ENCODE data around the gene R3HDM4.

The R3HDM4 gene

DNA sequence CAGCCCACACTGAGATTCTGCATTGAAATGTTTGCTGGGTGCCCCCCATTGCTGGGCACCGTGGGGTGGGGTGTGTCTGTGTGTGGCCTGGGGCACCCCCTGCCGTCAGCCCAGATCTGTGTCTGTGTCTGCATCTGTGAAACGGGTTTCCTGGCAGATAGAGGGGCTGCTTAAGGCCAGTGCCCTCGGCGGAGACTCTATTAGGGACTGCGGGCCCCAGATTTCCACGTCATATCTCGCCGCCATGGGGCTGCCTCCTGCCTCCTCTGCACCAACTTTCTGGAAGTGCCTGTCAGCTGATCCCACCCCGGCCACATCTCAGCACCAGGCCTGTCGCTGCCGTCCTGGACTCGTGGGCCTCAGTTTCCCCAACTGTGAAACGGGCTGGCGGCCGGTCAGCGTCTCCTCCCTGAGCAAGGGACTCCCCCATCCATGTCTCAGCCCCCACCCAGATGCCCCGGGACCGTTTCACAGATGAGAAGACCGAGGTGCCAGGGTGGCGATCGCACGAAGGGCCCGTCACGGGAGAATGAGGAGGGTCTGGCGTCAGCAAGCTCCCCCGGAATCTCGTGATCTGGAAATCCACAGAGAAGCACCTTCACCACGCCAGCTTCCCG lies 34.2 kb upstream of the R3HDM4 start:
- DNase-seq, result no peak

DNA sequence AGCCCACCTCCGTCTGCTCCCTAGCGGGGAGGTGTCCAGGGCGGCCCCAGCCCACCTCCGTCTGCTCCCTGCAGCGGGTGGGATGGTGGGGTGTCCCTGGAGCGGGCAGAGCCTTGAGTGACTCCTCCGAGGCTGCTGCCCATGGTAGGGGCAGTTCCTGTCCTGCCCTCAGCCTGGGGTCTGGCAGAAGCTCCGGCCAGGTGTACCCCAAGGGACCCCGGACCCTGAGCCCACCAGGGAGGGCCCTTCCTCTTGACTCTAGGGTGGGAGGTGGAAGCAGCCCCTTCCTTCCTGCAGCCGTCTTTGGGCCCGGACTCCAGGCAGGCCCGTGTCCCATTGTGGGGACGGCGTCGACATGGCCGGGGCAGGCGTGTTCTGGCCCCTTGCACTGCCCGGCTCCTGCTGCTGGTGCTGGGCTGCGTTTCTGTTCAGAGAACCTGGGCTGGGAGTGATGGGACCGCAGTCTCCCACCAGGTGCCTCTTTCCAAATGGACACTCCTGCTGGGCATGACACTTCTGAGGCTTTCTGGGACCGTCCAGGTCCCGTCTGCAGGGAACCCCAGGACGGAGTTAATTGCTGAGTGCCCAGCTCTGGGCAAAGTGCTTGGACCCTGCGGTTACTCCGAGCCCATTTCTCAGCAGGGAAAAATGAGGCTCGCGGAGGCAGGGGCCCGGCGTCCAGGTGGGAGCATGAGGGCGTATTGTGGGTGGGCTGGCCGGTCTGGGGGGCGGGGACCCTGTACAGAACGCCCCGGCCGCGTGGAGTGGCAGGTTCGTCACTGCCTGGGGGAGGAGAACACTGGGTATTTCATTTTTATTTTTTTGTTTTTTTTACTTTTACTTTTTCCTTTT lies 32.6 kb upstream of the R3HDM4 start:
- no peak for DNase-seq

DNA sequence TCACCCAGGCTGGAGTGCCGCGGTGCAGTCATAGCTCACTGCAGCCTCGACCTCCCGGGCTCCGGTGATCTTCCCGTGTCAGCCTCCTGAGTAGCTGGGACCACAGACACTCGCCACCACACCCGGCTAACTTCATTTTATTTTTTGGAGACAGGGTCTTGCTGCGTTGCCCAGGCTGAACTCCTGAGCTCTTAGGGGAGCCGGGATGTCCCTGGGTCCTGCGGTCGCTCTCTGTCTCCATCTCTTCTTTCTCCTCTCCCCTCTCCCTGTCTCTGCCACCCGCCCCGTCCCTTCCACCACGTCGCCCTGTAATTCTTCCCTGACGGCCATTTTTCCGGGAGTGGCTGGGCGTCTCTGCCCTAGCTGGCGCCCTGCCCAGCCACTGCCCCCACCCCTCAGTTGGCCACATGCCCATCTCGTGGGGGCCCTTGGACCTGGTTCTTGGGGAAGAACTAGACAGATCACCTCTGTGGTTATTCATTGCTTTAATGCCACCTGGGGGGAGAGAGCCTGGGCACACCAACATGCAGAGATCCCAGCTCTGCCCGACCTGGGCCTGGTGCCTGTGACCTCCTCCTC lies 31.7 kb upstream of the R3HDM4 start:
- DNase-seq, result no peak

DNA sequence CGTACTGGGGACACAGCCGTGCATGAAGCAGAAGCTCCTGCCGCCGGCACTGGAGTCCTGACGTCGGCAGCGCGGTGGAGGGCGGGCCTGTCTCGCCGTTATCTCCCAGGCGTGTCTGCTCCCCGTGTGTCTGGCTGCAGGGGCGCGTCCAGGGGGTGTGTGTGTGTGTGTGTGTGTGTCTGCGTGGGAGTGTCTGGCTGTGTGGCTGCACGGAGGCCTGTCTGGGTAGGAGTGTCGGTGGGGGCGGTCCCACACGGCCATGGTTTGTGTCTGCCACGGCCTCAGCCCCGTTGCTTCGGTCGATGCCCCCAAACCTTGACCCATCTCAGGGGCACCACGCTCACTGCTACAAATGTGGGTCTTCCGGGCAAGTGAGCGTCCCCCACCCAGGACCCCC lies 31.1 kb upstream of the R3HDM4 start:
- no peak for DNase-seq

DNA sequence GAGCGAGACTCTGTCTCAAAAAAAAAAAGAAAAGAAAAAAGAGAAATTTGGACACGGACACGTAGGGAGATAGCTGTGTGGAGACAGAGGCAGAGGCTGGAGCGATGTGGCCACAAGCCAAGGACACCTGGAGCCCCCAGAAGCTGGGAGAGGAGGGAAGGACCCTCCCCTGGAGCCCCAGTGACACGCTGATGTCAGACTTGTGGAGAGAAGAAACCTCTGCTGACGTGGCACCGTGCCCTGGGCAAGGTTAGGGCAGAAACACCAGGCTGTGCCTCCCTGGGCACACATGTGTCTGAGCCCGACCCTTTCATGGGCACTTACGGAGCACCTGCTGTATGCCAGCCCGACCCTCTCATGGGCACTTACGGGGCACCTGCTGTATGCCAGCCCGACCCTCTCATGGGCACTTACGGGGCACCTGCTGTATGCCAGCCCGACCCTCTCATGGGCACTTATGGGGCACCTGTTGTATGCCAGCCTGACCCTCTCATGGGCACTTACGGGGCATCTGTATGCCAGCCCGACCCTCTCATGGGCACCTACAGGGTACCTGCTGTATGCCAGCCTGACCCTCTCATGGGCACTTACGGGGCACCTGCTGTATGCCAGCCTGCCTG lies 30.6 kb upstream of the R3HDM4 start:
- DNase-seq, result no peak

DNA sequence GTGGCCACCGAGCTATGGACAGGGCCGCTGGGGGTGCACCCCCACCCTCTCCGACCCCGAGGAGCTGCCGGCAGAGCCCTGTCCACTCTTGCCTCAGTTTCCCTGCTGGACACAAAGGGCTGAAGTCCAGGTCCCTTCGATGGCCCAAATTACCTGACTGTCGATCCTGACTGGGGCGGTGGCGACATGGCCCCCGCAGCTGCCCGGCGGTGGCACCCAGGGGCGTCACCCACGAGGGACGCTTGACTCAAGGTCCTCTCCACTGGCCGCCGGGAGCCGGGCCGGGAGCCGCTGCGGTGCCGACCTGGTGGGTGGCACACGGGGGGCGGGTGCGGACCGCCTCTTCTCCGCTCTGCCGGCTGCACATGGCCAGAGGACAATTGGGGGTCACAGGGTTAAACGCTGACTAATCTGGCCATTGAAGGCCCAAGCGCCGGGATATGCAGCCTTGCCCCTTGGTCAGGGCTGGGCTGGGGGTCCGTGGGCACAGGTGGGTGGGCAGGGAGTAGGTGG lies 29.2 kb upstream of the R3HDM4 start:
- DNase-seq, result no peak

DNA sequence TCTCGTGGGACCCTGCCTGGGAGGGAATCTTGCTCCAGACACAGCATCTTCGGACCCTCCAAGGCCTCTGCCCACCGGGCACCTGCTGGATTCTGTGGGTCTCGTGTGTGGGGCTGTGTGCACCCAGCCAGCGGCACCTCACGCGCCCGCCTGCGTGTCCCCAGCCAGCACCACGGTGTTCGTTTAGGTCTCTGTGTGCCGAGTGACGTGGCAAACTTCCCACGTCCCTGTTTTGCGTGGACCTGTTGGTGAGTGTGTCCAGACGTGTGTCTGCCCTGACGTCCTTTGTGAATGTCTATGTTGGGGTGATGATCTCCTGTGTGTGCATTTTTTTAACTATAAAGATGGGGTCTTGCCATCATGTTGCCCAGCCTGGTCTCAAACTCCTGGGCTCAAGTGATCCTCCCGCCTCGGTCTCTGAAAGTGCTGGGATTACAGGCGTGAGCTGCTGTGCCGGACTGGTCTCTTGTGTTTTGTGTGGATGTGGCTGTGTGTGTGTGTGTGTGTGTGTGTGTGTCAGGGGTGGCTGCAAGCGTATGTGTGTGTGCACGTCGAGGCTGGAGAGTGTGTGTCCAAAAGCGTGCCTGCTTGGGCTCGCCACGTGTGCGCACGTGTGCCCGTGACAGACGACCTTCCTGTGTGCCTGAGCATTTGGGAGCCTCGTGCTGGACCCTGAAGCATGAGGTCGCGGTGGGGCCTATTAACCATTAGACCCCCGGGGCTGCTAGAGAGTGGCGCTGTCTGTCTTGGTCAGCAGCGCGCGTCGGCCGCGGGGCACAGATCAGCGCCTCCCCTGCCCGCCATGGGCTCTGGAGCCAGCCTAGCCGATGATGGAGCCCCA lies 28.5 kb upstream of the R3HDM4 start:
- no peak for DNase-seq

DNA sequence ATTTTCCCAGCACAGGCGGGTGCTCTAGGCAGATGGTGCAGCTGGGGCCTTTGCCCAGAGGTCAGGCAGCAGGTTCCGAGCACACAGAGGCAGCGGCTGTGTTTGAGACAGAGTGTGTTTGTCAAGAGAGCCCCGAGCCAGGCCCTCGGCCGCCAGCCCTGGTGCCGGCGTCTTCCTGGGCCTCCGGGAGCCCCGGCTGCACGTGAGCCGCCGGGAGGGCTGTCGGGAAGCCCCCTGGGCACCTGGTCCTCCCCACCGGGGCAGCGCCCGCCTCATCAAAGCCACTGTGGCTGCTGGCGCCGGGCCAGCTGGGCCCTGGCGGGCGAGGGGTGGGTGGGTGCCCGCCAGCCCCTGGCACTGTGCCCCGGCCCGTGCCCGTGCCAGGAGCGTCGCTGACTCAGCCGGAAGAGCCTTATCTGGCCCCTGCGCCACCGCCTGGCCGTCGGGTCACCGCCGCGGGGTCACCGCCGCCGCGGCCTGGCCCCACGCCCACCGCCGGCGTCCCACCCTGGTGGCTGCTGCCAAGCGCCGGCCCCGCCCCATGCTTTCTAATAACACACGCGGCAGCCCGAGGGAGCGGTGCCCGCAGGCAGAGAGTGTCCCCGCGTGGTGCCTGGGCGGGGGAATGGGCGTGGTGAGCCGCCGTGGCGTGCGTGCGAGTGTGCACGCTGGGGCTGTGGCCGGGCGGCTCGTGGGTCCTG lies 27.7 kb upstream of the R3HDM4 start:
- peak; percentile 45 to 75 for DNase-seq

DNA sequence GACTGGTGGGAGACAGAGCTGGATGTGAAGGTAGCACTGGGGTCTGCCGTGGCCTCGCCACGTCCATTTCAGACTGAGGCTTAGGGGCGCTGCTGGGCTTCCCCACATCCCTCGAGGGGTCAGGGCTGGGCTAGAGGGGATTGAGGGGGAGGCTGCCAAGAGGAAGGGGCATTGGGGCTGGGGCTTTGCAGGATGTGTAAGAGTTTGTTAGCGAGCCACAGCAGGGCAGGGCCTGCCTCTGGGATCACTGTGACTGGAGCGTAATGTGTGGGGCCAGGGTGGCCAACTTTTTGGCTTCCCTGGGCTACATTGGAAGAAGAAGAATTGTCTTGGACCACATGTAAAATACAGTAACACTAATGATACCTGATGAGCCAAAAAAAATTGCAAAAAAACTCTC lies 26.9 kb upstream of the R3HDM4 start:
- no peak for DNase-seq

DNA sequence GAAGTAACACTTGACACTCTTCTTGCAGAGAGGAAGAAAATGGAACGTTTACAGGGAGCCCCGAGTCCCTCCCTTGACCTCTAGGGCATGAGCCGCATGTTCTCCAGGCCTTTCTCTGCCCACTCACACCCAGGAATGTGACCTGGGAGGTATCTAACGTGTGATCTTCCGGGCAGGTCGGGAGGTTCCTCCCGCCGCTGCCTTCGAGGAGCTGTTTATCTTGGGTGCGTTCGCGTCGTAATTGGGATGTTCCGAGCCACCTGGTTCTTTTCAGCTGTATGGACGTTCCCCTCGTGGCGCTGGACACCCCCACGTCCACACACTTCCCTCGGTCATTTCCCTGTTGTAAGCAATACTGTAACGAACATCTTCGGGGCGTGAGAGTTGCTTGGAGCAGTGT lies 26.4 kb upstream of the R3HDM4 start:
- DNase-seq, result no peak

DNA sequence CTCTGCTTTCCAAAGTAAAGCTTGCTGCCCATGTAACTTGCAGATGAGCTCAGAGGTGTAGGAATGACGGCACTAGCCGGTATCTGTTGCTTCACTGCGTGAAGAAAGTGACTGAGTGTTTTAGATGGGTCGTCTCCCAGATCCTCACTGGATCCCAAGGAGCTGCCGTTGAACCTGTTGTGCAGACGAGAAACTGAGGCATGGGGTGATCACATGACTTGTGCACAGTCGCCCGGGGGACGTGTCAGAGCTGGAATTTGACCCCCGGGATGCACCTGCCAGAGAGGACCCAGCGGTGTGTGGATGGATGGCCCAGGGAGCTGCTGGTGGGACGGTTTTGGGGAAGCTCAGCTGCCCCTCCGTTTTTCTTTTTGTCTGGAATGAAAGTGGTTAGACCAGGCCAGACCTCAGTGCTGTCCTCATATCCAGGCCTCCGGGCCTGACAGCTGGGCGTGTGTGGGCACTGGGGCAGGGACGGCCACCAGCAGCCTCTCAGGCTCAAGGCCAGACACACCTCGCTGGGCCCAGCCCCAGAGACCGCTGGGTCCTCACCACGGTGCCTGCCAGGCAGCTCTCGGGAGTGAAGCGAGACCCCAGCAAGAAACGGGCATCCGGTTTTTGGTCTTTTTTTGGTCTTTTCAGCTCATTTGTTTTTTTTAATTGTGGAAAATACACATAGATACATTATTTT lies 25.4 kb upstream of the R3HDM4 start:
- no peak for DNase-seq

DNA sequence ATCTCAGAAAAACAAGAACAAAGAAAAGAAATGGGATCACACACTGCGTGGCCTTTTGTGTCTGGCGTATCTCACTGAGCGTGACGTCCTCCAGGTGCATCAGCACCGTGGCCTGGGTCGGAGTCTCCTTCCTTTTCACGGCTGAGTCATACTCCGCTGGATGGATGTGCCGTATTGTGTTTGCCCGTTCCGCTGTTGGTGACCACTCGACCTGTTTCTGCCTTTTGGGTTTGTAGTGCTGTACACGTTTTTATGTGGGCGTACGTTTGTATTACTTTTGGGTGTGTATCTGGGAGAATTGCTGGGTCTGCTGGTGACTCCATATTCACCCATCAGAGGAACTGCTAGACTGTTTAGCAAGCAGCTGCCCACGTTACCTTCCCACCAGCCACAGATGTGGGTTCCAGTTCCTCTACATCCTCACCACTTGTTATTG lies 24.3 kb upstream of the R3HDM4 start:
- no peak for DNase-seq

DNA sequence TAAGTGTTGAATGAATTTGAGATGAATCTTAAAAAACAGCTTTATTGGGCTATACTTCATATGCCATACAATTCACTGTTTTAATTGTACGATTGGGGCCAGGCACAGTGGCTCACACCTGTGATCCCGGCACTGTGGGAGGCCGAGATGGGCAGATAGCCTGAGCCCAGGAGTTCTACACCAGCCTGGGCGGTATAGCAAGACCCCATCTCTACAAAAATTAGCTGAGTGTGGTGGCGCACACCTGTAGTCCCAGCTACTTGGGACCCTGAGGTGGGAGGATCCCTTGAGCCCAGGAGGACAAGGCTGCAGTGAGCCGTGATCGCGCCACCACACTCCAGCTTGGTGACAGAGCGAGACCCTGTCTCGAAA lies 23.1 kb upstream of the R3HDM4 start:
- no peak for DNase-seq

DNA sequence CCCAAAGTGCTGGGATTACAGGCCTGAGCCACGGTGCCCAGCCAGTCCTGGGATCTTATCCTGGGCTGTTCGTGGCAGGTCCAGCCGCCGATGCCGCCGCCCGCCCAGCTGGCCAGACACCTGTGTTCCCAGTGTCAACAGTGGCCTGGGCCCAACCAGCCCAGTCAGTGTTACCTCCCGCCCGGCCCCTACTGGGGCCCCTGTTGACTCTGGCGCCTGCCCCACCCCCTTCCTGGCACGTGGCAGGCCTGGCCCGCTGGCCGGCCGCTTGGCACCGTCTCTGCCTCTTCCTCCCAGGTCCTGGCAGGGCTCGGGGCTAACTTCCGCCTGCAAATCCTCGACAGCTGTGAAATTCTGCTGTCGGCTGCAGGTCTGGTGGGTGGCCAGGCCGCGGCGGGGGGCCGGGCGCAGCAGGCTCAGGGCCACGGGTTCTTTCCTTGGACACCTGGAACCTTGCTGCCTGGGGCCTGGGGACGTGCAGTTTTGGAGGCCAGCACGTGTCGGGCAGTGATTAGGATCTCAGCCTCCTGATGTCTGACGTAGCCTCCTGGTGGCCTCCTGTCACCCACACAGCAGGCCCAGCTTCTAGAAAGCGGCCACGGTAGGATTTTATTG lies 22.0 kb upstream of the R3HDM4 start:
- no peak for DNase-seq

DNA sequence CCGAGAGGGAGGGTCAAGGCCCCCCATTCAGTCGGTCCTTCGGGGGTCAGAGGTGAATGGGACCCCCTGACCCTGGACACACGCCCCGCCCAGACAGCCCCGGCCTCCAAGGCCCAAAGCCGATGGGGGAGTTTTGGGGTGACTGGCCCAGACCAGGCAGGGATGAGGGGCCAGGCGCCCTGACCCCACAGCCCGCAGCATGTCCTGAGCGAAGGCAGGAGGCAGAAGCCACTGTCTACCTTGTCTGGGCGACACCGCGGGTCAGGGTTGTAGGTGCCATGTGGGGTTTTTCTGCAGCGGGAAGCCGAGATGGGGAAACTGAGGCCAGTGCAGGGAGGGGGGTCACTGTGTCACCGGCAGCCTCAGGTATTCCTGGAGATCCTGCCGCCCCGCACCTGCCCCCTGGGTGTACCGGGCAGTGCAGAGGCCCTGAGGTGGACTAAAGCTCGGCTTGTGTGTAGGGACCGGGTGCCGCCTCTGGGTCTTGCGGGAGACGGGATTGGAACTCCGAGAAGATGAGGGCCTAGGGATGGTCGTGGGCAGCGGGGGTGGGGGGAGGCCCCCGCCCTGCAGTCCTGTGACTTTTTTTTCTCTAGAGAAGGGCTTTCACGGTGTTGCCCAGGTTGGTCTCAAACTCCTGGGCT lies 21.3 kb upstream of the R3HDM4 start:
- DNase-seq, result no peak

DNA sequence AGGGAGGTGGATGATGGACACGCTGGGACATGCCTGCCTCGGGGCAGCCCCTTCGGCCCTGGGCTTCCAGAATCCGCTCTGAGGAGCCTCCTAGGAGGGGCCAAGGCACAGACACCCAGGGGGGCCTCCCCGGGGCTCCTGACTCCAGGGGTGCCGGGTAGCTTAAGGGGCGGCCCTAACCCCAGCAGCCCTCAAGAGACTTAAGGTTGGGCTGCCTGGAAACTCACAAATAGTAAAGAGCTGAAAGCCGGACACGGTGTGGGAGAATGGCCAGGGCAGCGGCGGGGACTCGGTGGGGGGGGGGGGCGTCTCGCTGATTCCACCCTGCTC lies 20.5 kb upstream of the R3HDM4 start:
- DNase-seq, result no peak

DNA sequence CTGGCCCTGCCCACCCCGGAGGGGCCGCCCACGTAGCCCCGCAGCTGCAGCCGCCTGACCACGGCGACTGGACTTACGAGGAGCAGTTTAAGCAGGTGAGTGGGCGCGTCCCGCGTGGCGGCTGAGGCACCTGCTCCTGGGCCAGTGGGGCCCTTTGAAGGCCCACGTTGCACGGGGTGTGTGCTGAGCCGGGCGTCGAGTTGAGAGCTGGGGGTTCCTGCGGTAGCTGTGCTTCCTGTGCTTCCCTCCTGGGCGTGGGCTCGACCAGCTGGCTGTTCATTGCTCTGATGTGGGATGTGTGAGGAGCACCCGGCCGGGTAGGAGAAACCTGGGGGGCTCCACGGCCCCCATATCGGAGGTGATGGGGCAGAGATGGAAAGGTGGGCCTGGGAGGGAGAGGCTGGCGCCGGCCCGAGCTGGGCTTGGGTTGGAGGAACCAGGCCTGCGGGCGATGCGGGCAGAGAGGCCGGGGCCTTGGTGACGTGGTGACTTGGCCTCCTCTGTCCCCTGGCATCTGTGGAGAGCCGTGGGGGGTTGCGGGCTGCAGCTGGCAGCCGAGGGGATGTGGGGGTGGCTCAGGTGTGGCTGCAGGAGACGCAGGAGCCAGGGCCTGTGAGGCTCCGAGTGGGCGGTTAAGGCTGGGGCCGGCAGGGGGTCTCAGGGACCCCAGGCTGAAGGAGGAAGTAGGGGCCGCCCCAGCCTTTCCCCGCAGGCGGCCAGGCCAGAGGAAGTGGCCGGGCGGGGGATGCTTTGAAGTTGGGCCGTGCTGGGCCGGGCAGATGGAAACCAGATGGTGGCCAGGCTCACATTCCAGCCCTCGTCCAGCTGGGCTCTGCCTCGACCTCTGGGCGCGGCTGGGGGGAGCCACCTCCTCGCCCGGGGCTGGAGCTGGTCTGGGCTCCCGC lies 19.9 kb upstream of the R3HDM4 start:
- peak in 1 of 2 experiments; percentile 59 for DNase-seq

DNA sequence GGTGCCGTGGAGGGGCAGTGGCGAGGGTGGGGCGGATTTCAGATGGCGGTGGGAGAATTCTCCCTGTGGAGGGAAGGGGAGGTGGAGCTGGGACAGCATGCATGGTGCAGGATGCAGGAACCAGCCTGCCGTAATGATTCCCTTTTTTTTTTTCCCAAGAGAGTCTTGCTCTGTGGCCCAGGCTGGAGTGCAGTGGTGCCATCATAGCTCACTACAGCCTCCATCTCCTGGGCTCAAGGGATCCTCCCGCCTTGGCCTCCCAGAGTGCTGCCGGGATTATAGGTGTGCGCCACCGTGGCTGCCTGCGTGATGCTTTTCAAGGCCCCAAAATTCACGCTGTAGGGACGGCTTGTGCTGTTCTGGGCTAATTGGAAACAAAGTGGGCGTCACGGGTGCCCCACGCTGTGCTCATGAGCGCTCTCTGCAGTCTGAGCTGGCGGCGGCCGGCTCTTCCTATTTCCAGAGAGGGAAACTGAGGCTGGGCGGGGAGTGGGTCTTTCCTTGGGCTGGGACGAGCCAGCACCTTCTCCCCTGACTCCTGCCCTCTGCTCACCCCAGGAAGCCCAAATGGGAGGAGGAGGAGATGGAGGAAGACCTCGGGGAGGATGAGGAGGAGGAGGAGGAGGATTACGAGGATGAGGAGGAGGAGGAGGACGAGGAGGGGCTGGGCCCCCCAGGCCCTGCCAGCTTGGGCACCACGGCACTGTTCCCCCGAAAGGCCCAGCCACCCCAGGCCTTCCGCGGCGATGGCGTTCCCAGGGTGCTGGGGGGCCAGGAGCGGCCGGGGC lies 19.0 kb upstream of the R3HDM4 start:
- DNase-seq, result no peak

DNA sequence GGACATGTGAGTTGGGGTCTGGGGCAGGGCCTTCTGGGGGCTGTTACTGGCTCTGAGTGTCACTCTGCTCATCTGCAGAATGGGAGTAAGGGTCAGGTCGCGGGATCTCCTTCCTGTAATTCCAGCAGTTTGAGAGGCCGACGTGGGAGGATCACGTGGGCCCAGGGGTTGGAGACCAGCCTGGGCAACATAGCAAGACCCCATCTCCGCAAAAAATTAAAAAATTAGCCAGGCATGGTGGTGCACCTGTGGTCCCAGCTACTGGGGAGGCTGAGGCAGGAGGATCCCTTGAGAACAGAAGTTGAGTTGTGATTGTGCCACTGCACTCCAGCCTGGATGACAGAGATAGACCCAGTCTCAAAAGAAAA lies 16.9 kb upstream of the R3HDM4 start:
- no peak for DNase-seq
